HG03066 (cell line): ENCODE measurements around the gene NPW.
A peak's percentile ranks its signal among the peaks of the same experiment; 100 is the strongest.

Source experiments
- ATAC-seq: cut with Tn5 transposase; IDR thresholded peaks from one replicate; pipeline ENCODE4 v1.9.1; 2021; ENCODE audit warnings: low read depth; ENCODE audit not compliant: unreplicated experiment

Gene NPW

DNA sequence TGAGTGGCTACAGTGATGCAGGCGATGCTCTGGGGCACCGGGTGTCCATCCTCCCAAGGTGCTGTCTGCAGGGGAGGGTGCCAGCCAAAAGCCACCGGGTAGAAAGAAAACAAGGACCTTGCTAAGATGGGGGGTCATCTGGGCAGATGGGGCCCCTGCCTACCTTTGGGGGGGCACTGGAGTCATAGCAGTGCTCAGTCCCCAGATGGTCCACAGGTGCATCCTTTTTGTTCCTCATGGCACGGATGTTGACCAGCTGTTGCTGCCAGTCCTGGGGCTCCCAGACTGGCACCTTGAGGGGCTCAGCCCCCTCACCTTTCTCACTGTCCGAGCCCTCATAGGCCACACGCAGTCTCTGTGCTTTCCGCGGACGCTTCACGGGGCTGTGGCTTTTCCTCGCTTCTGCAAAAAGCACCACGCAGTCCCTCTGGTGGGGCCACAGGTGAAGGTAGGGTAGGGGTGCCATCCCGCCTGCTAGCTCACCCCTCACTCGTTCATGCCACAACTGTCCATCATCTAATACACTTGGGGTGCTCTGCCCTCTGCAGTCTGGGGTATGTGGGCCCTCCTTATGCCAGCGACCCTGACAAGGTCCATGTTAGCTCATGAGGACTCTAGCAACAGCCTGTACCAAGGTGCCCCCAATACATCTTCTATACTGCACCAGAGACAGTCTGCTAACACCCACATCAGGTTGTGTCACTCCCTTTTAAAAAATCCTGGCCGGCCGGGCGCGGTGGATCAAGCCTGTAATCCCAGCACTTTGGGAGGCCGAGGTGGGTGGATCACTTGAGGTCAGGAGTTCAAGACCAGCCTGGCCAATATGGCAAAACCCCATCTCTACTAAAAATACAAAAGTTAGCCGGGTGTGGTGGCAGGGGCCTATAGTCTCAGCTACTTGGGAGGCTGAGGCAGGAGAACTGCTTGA lies 26.6 kb downstream of the NPW start:
- no peak for ATAC-seq

GRCh38 chr16:2046893-2047329 lies 27.3 kb downstream of the NPW start:
- peak; percentile 14 for ATAC-seq

- peak; percentile 80 for ATAC-seq
Observed at GRCh38 chr16:2047330-2048115, 27.9 kb downstream of the NPW start, which contains the start of the genes NTHL1 and TSC2. Gene NTHL1 (minus strand): TSS chr16:2047834. CDS start chr16:2047823, 11 bp downstream. Gene TSC2 (plus strand): TSS chr16:2047985. CDS start chr16:2048616, 631 bp downstream.

- ATAC-seq: peak; percentile 12
Observed at GRCh38 chr16:2048116-2048543, 28.5 kb downstream of the NPW start.

DNA sequence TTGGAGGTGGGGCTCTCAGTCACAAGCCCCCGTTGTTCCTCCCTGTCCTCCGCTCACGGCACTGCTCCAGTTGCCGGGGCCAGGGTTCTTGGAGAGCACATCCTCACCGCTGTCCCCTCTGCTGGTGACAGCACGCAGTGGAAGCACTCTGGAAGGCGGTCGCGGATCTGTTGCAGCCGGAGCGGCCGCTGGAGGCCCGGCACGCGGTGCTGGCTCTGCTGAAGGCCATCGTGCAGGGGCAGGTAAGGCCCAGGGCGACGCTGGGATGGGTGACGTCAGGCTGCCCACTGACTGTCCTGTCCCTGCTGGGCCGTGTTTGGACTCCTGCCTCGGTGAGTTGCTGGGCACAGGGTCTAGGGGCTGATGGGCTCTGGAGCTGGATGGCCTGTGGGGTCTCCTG lies 33.6 kb downstream of the NPW start:
- no peak for ATAC-seq

- ATAC-seq: no peak
Observed at GRCh38 chr16:2053897-2054296, 34.3 kb downstream of the NPW start.

- ATAC-seq: no peak
Observed at GRCh38 chr16:2054543-2055245, 35.1 kb downstream of the NPW start.

DNA sequence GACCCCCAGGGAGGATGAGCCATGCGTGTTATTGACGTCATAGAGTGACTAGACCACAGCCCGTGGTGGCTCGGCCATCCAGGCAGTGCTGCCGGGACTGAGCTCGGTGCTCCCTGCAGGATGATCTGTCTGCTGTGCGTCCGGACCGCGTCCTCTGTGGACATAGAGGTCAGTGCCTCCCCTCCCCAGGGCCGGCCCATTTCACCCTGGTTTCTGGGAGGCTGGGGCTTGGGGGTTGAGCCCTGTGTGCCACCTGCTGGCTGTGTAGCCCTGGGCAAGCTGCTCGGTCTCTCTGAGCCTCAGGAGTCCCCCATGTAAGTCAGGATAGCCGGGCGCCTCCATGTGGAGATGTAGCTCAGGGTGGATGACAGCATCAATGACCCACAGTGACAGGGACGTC lies 36.5 kb downstream of the NPW start:
- no peak for ATAC-seq

GRCh38 chr16:2056681-2057407 lies 37.3 kb downstream of the NPW start:
- no peak for ATAC-seq

DNA sequence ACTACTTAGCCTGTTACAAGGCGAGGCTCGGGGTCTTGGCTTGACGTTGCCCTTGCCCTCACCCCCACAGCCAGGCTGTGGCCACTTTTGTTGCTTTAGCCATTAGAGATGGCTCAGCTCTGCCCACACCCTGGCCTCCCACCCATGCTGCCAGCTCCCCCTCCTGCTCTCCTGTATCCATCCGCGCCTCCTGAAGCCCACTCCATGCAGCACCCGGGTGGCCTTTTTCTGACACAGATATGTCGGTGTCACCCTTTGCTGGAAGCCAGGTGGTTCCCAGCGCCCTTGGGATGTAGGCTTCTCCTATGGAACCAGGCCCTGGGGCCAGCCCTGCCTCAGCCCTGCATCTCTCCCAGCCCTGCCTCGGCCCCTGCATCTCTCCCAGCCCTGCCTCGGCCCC lies 37.9 kb downstream of the NPW start:
- ATAC-seq: no peak

GRCh38 chr16:2058420-2058819 lies 38.8 kb downstream of the NPW start:
- no peak for ATAC-seq

DNA sequence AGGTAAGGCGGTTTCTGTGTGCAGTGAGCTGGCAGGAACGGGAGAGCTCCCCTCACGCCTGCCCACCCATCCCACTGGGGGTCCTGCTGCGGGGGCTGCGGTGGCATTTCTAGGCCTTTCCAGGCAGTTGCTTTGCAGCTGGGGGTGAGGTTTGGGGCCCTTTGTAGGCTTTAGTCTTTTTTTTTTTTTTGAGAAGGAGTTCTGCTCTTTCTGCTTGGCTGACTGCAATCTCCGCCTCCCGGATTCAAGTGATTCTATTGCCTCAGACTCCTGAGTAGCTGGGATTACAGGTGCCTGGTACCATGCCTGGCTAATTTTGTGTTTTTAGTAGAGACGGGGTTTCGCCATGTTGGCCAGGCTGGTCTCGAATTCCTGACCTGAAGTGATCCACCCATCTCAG lies 39.3 kb downstream of the NPW start:
- ATAC-seq: no peak

- no peak for ATAC-seq
Observed at GRCh38 chr16:2060346-2060745, 40.8 kb downstream of the NPW start.

DNA sequence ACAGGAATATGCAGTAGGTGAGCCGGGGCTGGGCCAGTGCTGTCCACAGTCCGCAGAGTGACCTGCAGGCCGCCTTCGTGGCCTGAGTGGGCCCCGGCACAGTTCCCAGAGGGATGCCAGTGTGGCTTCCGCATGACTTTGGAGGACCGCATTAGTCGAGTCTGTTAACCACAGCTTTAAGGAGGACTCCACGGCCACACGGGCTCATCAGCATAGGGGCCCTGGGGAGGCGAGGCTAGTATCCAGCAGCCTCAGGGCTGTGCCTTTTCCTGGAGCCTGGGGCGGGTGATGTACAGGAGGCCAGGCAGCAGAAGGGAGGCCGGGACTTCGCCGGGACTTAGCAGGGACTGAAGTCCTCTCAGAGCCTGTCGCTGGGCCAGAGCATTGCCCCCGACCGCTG lies 41.4 kb downstream of the NPW start:
- no peak for ATAC-seq

DNA sequence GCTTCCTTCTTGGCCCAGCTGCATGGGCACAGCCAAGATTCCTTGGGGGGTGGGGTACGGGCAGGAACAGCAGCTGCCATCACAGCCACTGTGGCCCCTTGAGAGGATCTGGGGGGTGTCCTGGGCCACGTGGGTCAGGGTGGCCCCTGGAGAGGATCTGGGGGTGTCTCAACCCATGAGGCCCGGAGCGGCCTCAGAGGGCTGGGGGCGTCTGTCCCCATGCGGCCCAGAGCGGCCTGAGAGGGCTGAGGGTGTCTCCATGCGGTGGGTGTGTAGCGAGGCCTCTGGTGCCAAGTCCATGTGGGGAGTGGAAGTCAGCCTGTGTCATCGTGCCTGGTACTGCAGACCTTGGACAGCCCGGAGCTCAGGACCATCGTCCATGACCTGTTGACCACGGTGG lies 41.9 kb downstream of the NPW start:
- ATAC-seq: no peak

- ATAC-seq: no peak
Observed at GRCh38 chr16:2062801-2063200, 43.2 kb downstream of the NPW start.

GRCh38 chr16:2063861-2064260 lies 44.3 kb downstream of the NPW start:
- no peak for ATAC-seq

GRCh38 chr16:2064368-2064945 lies 44.9 kb downstream of the NPW start:
- no peak for ATAC-seq

DNA sequence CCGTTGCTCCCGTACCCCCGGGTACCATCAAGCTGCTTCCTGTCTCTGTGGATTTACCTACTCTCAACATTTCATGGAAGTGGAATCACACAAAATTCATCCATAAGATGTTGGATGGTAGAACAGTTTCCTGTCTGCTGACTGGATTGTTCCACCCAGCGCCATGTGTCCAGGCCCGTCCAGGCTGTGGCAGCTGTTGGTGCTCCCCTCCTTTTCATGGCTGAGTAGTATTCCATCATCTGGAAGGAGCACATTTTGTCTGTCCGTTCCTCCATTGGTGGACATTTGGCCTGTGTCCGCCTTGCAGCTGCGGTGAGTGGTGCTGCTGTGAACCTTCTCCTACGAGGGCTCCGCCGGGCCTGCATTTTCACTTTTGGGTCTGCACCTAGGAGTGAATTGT lies 46.6 kb downstream of the NPW start:
- no peak for ATAC-seq
